Progenitor cell of endocrine pancreas (in vitro differentiated cells): ENCODE measurements around the gene RPAP3. TPM values are rescaled to one million over a fixed set of nuclear protein-coding genes. Genes with fewer than 3 reads are reported as not detected.
A peak's percentile ranks its signal among the peaks of the same experiment; 100 is the strongest.

Experiments
- DNase-seq: peaks from one replicate; pipeline ENCODE4 v3.0.0; 2021; ENCODE audit warnings: low spot score; ENCODE audit not compliant: unreplicated experiment
- H3K27ac Mint-ChIP-seq: 2 replicates; pipeline ENCODE4 v1.8.0; 2021; ENCODE audit warnings: mild to moderate bottlenecking, moderate library complexity, mixed read lengths
- H3K27me3 Mint-ChIP-seq: 2 replicates; pipeline ENCODE4 v1.8.0; 2021; ENCODE audit warnings: mixed read lengths
- H3K36me3 Mint-ChIP-seq: 2 replicates; pipeline ENCODE4 v1.8.0; 2022; ENCODE audit warnings: mixed read lengths; ENCODE audit not compliant: insufficient read depth
- H3K4me1 Mint-ChIP-seq: 2 replicates; pipeline ENCODE4 v1.8.0; 2021; ENCODE audit warnings: low read depth, mixed read lengths
- H3K4me3 Mint-ChIP-seq: 2 replicates; pipeline ENCODE4 v1.8.0; 2021; ENCODE audit warnings: low read depth, mild to moderate bottlenecking, moderate library complexity, mixed read lengths
- H3K9me3 Mint-ChIP-seq: 2 replicates; pipeline ENCODE4 v1.8.0; 2021; ENCODE audit warnings: low read depth, mixed read lengths
- total RNA-seq: library from RNA; stranded (reverse); gene quantifications from 2 replicates; pipeline ENCODE4 v1.2.1, GENCODE V29; 2021
- TF ChIP-seq, protein P1 (sequence below): fragments of 200-600 bp; sonication (generic); IDR thresholded peaks from one replicate; pipeline ENCODE4 v1.5.0; 2021; ENCODE audit warnings: antibody characterized with exemption, mild to moderate bottlenecking; ENCODE audit not compliant: unreplicated experiment

RPAP3 gene
- total RNA-seq, 1 donor from 2014 or later = 36.4 TPM

DNA sequence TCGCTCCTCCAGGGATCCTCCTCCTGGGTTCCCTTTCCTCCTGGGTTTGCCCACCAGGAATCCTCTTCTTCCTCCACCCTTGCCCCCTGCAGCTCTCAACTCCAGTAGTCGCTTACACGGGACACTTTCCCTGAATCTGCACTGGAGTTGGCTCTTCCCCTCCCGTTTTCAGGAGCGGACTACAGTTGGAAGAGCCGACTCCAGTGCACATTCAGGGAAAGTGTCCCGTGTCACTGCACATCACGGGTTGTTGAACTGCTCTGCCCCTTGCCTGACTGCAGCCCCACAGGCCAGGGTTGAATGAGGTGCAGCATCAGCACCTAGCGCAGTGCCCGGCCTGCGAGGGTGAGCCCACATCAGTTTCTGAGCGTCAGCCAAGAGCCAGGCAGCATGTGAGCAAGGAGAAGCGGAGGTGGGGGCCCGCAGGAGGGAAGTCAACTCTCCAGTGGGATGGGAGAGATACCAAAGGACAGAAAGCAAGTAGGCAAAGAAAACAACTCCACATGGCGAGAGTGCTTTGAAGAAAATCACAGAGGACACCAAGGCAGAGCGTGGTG lies 39.7 kb upstream of the RPAP3 start:
- Mint-ChIP-seq H3K27me3 (peaks cover 30% of the 10 kb centered on the region), H3K4me1 (peaks cover 10% of the 10 kb centered on the region), H3K27ac (no peak overlapping the region), H3K36me3 (no peaks in the 10 kb centered on the region), H3K9me3 (no peaks in the 10 kb centered on the region), H3K4me3 (no peak overlapping the region)
- DNase-seq = no peak
- TF ChIP-seq, protein P1, sequence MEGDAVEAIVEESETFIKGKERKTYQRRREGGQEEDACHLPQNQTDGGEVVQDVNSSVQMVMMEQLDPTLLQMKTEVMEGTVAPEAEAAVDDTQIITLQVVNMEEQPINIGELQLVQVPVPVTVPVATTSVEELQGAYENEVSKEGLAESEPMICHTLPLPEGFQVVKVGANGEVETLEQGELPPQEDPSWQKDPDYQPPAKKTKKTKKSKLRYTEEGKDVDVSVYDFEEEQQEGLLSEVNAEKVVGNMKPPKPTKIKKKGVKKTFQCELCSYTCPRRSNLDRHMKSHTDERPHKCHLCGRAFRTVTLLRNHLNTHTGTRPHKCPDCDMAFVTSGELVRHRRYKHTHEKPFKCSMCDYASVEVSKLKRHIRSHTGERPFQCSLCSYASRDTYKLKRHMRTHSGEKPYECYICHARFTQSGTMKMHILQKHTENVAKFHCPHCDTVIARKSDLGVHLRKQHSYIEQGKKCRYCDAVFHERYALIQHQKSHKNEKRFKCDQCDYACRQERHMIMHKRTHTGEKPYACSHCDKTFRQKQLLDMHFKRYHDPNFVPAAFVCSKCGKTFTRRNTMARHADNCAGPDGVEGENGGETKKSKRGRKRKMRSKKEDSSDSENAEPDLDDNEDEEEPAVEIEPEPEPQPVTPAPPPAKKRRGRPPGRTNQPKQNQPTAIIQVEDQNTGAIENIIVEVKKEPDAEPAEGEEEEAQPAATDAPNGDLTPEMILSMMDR = no peak

DNA sequence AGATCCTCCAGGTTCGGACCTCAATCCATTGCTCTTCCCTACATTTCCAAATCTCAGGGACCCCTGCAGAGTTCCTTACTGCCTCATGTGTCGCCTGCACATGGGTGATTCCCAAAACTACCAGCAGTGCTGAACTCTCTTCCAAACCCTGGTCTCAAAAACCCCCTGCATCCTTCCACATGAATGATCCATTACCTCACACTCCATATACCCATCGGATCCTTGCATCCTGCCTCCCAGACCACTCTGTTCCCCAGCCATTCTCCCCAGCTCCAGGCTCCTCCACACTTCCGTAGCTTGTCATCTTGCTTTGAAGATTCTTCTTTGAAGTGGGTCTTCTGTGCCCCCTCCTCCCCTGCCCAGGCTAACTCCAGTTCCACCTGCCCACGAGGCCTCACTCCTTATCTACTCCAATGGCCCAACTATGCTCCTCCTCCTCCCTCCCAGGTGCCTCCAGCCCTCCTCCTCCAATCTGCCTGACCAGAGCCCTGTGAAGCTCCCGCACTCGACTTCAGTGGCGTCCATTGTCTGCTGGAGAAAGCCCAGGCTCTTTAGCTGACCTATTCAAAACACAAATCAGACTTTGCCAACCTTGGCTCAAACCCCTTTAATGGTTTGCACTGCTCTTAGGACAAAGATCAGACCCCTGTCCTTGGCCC lies 39.1 kb upstream of the RPAP3 start:
- Mint-ChIP-seq H3K4me3 (no peak overlapping the region), H3K27ac (no peak overlapping the region), H3K27me3 (peaks cover 28% of the 10 kb centered on the region), H3K9me3 (no peaks in the 10 kb centered on the region), H3K4me1 (peaks cover 10% of the 10 kb centered on the region), H3K36me3 (no peaks in the 10 kb centered on the region)
- TF ChIP-seq, protein P1 = no peak
- DNase-seq = no peak

DNA sequence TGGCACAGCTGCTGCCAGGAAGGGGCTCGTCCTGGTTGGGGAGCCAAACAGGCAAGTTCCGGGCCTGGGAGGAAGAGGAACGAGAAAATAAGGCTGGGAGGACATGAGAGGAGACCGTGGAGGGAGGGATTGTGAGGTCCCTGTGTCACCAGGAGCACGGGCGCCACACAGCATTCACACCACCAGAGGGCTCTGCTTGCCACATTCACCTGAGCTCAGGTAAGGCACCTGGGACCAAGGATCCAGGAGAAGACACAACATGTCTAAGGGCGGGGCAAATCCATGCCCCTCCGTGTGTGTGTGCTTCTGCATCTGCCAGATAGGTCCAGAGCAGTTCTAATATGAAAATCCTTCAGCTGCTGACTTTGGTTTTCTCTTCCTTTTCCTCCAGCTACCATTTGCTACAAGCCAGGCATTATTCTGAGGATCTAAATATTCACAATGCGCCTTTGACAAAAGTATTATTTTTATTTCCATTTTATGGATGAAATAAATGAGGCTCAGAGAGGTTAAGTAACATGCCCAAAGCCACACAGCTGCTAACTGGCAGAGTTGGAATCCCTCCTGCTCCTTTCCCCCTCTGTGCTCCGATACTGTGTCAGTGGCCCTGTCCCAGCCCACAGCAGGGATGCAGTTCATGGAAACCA lies 38.3 kb upstream of the RPAP3 start:
- Mint-ChIP-seq H3K27me3 (peaks cover 26% of the 10 kb centered on the region), H3K4me3 (no peak overlapping the region), H3K9me3 (no peaks in the 10 kb centered on the region), H3K36me3 (no peaks in the 10 kb centered on the region), H3K4me1 (peaks cover 10% of the 10 kb centered on the region), H3K27ac (peak overlapping the region; percentile 86)
- TF ChIP-seq, protein P1 = peak; percentile 82
- peak; percentile 61 for DNase-seq

DNA sequence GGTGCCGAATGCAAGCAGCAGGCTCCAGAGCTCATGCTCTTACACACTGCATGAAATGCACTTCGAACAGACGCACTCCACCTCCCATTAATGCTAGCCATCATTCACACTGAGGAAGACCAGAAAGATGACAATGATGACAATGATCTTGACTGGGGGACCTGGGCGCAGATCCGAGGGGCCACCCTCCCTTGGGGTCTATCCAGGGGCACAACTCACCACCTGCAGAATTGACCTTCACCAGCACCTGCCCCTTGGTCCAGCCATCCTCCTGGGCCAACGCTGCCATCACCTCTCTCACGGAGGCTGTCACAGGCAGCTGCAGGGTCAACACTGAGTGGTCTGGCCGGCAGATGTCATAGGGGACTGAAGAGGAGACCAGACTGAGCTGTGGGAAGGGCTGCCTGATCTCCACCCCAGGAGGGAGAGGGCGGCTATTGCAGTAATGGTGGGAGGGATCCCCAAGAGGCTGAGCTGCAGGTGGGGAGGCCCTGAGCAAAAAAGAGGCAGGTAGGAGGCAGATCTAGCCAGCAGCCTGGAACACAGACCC lies 37.6 kb upstream of the RPAP3 start:
- Mint-ChIP-seq H3K36me3 (no peaks in the 10 kb centered on the region), H3K4me3 (no peak overlapping the region), H3K4me1 (peaks cover 10% of the 10 kb centered on the region), H3K27me3 (peaks cover 26% of the 10 kb centered on the region), H3K27ac (no peak overlapping the region), H3K9me3 (no peaks in the 10 kb centered on the region)
- DNase-seq = no peak
- TF ChIP-seq, protein P1 = no peak

DNA sequence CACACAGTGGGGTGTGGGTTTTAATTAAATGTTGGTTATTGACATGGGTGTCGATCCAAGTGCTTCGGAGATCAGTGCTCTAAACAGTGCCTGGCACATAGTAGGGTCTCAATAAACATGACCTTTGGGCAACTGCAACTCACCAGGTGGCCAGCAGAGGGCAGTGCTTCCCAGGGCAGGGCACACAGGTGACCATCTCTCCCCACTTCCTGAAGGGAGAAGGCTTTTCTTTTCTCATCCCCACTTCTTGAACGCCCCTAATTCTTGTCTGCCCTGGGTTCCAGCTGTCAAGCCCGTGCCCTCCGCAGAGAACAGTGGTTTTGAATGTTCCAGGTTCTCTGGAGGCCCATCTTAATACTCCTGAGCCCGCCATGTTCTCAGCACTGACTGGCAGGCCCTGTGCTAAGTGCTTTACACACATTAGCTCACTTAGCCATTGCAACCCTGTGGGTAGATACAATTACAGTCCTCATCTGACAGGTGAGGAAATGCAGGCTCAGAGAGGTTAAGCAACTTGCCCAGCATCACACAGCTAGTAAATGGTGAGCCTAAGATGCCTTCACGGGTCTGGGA lies 36.5 kb upstream of the RPAP3 start:
- peak; percentile 39 for DNase-seq
- Mint-ChIP-seq H3K27me3 (peaks cover 26% of the 10 kb centered on the region), H3K9me3 (no peaks in the 10 kb centered on the region), H3K27ac (no peak overlapping the region), H3K4me1 (peaks cover 10% of the 10 kb centered on the region), H3K4me3 (no peak overlapping the region), H3K36me3 (no peaks in the 10 kb centered on the region)
- TF ChIP-seq, protein P1 = peak; percentile 91
